Measurements from ENCODE around the gene LRRC74B. TPM values are rescaled to one million over a fixed set of nuclear protein-coding genes. Genes with fewer than 3 reads are reported as not detected.
"Not testable (repeated sequence)": the region's sequence is repeated elsewhere in the genome, so short reads cannot be mapped to it uniquely, and the experiment has no call there.

The LRRC74B gene
- total RNA-seq, 5 donors from 2014 or later (not counting 1 experiment from before 2014, with no cell fraction given), result 0.16 to 0.25 TPM; not detected in 3

DNA sequence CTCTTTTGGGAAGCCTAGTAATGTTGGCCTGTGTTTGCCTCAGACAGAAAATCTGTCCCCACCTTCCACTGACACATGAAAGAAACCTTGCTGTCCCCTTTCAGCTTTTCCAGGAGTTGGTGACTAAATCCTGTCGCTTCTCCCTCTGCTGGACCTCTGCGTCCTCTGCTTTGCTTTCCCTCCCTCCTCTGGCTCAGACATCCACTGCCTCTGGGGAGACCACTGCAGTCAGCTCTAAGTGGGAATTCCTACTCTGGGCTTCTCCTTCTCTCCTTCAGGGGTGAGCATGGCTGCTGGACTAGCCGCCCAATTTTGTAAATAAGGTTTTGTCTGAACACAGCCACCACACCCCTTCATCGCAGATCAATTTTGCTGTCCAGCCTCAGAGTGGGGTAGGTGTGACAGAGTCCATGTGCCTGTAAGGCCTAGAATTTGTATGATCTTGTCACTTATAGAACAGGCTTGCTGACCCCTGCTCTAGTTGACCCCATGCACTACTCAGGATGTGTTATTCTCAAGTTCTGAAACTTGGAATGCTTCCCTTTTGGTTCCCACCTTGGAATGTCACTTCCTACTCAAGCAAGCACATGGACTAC lies 23.0 kb downstream of the LRRC74B start:
- no peaks in the 10 kb centered on the region for H3K9me3 ChIP-seq
- 83% methylated on average over 2 of the region's 4 CpGs for WGBS (ENCODE audit: insufficient coverage)
- H3K4me3 ChIP-seq (ENCODE audit: control insufficient read depth in 1 of 2, extremely low read depth in 1 of 2, low read length in 1 of 2), result no peak overlapping the region
- Mint-ChIP-seq H3K9me3 (no peaks in the 10 kb centered on the region), H3K27ac (no peak overlapping the region), H3K36me3 (no peaks in the 10 kb centered on the region), H3K4me3 (no peak overlapping the region), H3K27me3 (peaks cover 3 to 4% of the 10 kb centered on the region in 2 donors), H3K4me1 (no peaks in the 10 kb centered on the region)
- H3K27ac ChIP-seq (ENCODE audit: low read length), result no peak overlapping the region
- peaks cover 0 to 11% of the 10 kb centered on the region in 2 experiments for H3K27me3 ChIP-seq (replicated peaks in 1 of 2; ENCODE audit: control insufficient read depth in 2 of 2, extremely low read depth in 1 of 2, insufficient read depth in 2 of 2, low read length in 1 of 2)
- ChIA-PET CTCF (interaction anchor here in 1 of 2 donors (0.5 kb wide), 1 partner anchor 30 kb away, joined by 3 read pairs; no protein-coding TSS in a partner anchor), POLR2A (no interaction called here)
- ATAC-seq (replicated peaks in 1 of 4), result no peak
- no peaks in the 10 kb centered on the region for H3K36me3 ChIP-seq (ENCODE audit: control insufficient read depth in 2 of 2, extremely low read depth in 1 of 2, insufficient read depth in 1 of 2, low read length in 1 of 2)
- no peaks in the 10 kb centered on the region for H3K4me1 ChIP-seq (ENCODE audit: control insufficient read depth in 1 of 2, extremely low read depth in 1 of 2, insufficient read depth in 2 of 2, low read length in 2 of 2)
- no peak for DNase-seq

DNA sequence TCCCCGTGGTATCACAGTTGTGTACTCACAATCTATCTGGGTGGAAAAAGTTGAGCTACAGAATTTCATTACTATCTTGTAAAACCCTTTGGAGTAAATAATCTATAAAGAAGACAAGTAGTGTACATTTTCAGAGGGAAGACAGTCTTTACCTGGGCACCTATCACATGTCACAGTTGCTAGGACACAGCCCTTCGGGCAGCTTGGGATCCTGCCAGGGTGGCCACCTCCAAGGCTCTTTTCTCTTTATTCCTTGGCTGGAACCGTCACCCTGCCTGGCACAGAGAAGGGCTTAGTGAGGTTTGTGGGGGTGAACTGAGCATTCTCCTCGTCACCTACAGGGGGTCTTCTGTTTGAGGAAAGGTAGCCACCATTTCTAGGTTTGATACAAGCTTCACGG lies 23.6 kb downstream of the LRRC74B start:
- DNase-seq (no peak), ATAC-seq (replicated peaks in 1 of 4) (no peak)
- Mint-ChIP-seq H3K27me3 (peaks cover 3 to 4% of the 10 kb centered on the region in 2 donors), H3K4me1 (no peaks in the 10 kb centered on the region), H3K27ac (no peak overlapping the region), H3K9me3 (no peaks in the 10 kb centered on the region), H3K36me3 (no peaks in the 10 kb centered on the region), H3K4me3 (no peak overlapping the region)
- no peak overlapping the region for H3K27ac ChIP-seq (ENCODE audit: low read length)
- ChIA-PET POLR2A (no interaction called here), CTCF (no interaction called here)
- no peaks in the 10 kb centered on the region for H3K36me3 ChIP-seq (ENCODE audit: control insufficient read depth in 2 of 2, extremely low read depth in 1 of 2, insufficient read depth in 1 of 2, low read length in 1 of 2)
- H3K4me1 ChIP-seq (ENCODE audit: control insufficient read depth in 1 of 2, extremely low read depth in 1 of 2, insufficient read depth in 2 of 2, low read length in 2 of 2), result no peaks in the 10 kb centered on the region
- H3K4me3 ChIP-seq (ENCODE audit: control insufficient read depth in 1 of 2, extremely low read depth in 1 of 2, low read length in 1 of 2), result no peak overlapping the region
- H3K9me3 ChIP-seq, result no peaks in the 10 kb centered on the region
- H3K27me3 ChIP-seq (replicated peaks in 1 of 2; ENCODE audit: control insufficient read depth in 2 of 2, extremely low read depth in 1 of 2, insufficient read depth in 2 of 2, low read length in 1 of 2), result peaks cover 0 to 11% of the 10 kb centered on the region in 2 experiments
- WGBS (ENCODE audit: insufficient coverage), result no CpG with 5 or more reads among the region's 5 CpGs

DNA sequence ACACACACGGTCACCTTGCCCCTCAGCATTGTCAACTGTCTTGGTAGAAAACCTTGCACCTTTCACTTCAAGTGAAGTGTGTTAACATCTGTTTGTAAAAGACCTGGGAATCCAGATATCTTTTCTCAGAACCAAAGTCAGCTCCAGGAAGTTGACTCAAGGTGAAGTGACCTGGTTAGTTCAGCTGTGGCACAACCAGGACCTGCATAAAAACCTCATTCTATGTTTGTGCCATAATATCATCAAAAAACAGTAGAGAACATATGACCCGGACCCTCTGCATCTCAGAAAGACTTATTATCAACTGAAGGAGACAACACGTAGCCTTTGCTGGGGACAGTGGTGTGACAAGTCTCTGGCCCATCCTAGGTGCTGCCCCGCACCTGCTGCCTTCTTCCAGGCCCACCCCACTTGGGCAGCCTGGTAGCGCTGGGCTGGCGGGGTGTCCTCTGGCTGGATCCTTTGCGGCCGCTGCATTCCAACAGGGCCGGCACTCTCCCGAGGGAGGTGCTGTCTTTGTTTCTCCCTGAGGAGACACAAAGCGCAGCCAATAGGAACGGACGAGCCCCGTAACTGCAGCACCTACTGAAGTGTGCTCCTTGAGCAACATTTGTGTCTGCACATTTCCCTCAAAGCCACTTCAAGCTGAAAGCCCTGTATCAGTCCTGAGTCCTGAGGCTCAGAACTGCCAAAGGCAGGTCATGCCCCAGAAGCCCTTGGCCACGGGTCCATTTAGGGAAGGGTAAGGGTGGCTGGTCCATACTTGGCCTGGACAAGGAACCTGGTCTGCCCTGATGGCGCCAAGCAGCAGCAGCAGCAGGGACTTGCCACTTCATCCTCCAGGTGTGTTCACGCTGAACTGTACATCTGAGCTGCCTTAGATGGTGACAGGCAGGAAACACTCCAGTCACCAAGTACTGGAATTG lies 25.2 kb downstream of the LRRC74B start:
- Mint-ChIP-seq H3K9me3 (no peaks in the 10 kb centered on the region), H3K36me3 (no peaks in the 10 kb centered on the region), H3K27me3 (peaks cover 0 to 4% of the 10 kb centered on the region in 2 donors), H3K4me3 (no peak overlapping the region), H3K27ac (no peak overlapping the region), H3K4me1 (no peaks in the 10 kb centered on the region)
- Histone ChIP-seq H3K4me1 (ENCODE audit: control insufficient read depth in 1 of 2, extremely low read depth in 1 of 2, insufficient read depth in 2 of 2, low read length in 2 of 2) (no peaks in the 10 kb centered on the region), H3K27ac (ENCODE audit: low read length) (no peak overlapping the region), H3K27me3 (replicated peaks in 1 of 2; ENCODE audit: control insufficient read depth in 2 of 2, extremely low read depth in 1 of 2, insufficient read depth in 2 of 2, low read length in 1 of 2) (peaks cover 0 to 10% of the 10 kb centered on the region in 2 experiments), H3K9me3 (no peaks in the 10 kb centered on the region), H3K36me3 (ENCODE audit: control insufficient read depth in 2 of 2, extremely low read depth in 1 of 2, insufficient read depth in 1 of 2, low read length in 1 of 2) (no peaks in the 10 kb centered on the region), H3K4me3 (ENCODE audit: control insufficient read depth in 1 of 2, extremely low read depth in 1 of 2, low read length in 1 of 2) (no peak overlapping the region)
- 86% methylated on average over 15 of the region's 17 CpGs for WGBS (ENCODE audit: insufficient coverage)
- DNase-seq (no peak), ATAC-seq (replicated peaks in 1 of 4) (no peak)
- POLR2A ChIA-PET, result no interaction called here
- CTCF ChIA-PET, result no interaction called here

DNA sequence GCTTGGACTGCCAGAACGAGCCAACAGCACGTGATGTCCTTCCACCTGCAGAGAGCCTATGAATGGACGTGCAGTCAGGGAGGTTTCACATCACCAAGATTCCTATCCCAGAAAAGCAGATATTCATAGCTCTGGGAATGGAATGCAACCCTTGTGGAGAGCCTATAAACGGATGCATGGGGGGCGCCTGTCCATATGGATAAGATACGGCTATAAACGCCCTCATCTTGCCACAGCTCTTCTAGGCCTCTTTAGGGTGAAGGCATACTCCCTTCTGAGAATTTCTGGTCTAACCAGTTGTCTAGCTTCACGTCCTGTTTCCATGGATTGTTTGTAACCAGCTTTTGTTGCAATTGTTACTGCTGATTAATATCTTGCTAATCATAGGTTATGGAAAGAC lies 26.1 kb downstream of the LRRC74B start:
- DNase-seq; H3K4me1 ChIP-seq (ENCODE audit: control insufficient read depth in 1 of 2, extremely low read depth in 1 of 2, insufficient read depth in 2 of 2, low read length in 2 of 2); H3K36me3 ChIP-seq (ENCODE audit: control insufficient read depth in 2 of 2, extremely low read depth in 1 of 2, insufficient read depth in 1 of 2, low read length in 1 of 2); H3K27ac Mint-ChIP-seq; CTCF ChIA-PET; H3K4me3 Mint-ChIP-seq; H3K4me1 Mint-ChIP-seq; H3K27me3 ChIP-seq (replicated peaks in 1 of 2; ENCODE audit: control insufficient read depth in 2 of 2, extremely low read depth in 1 of 2, insufficient read depth in 2 of 2, low read length in 1 of 2); H3K36me3 Mint-ChIP-seq; ATAC-seq (replicated peaks in 1 of 4); H3K9me3 ChIP-seq; POLR2A ChIA-PET; H3K27ac ChIP-seq (ENCODE audit: low read length); H3K27me3 Mint-ChIP-seq; H3K4me3 ChIP-seq (ENCODE audit: control insufficient read depth in 1 of 2, extremely low read depth in 1 of 2, low read length in 1 of 2); H3K9me3 Mint-ChIP-seq: not testable (repeated sequence)
- WGBS (ENCODE audit: insufficient coverage), result 100% methylated on average over 5 of the region's 8 CpGs

DNA sequence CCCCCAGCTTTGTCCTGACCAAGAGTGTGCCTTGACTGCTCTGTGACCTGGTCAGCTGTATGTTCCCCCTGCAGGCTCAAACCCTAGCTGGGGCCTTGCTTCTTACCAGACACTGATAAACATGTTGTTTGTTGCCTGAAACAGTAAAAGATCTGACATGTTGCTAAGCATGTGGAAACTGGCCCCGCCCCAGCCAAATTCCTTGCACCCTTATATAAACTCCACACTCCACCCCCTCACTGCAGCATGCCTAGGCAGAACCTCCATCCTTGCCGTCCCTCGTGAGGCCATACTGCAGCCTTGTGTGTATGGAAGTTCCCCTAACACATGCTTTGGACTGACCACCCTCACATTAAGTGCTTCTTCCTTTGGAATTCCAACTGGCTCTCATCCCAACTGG lies 27.3 kb downstream of the LRRC74B start:
- Mint-ChIP-seq H3K9me3 (no peaks in the 10 kb centered on the region), H3K4me1 (no peaks in the 10 kb centered on the region), H3K4me3 (no peak overlapping the region), H3K27ac (no peak overlapping the region), H3K27me3 (peaks cover 0 to 2% of the 10 kb centered on the region in 2 donors), H3K36me3 (no peaks in the 10 kb centered on the region)
- no peak overlapping the region for H3K27ac ChIP-seq (ENCODE audit: low read length)
- H3K4me1 ChIP-seq (ENCODE audit: control insufficient read depth in 1 of 2, extremely low read depth in 1 of 2, insufficient read depth in 2 of 2, low read length in 2 of 2), result no peaks in the 10 kb centered on the region
- DNase-seq (no peak), ATAC-seq (replicated peaks in 1 of 4) (no peak)
- H3K9me3 ChIP-seq, result no peaks in the 10 kb centered on the region
- WGBS (ENCODE audit: insufficient coverage), result 83% methylated on average over 3 of the region's 3 CpGs
- ChIA-PET CTCF (no interaction called here), POLR2A (no interaction called here)
- no peaks in the 10 kb centered on the region for H3K36me3 ChIP-seq (ENCODE audit: control insufficient read depth in 2 of 2, extremely low read depth in 1 of 2, insufficient read depth in 1 of 2, low read length in 1 of 2)
- H3K4me3 ChIP-seq (ENCODE audit: control insufficient read depth in 1 of 2, extremely low read depth in 1 of 2, low read length in 1 of 2), result no peak overlapping the region
- H3K27me3 ChIP-seq (replicated peaks in 1 of 2; ENCODE audit: control insufficient read depth in 2 of 2, extremely low read depth in 1 of 2, insufficient read depth in 2 of 2, low read length in 1 of 2), result peaks cover 0 to 15% of the 10 kb centered on the region in 2 experiments

DNA sequence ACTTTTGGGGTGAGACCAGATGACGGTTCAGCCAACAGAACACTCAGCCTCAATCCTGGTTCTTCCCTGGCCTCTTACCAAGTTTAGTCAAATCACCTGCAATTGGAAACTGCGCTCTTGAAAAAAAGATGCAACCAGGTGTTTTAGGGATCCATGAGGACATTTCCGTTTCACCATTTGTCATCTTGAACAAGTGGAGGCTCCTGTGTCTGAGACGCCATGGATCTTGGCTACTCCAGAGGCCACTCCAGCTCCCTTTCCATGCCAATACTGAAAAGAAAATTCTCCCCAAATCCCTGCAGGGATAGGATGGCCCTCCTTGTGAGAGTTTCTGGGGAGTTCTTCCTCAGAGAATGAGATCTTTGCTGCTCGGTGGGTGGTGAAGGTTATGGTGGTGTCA lies 27.7 kb downstream of the LRRC74B start:
- Histone ChIP-seq H3K4me3 (ENCODE audit: control insufficient read depth in 1 of 2, extremely low read depth in 1 of 2, low read length in 1 of 2) (no peak overlapping the region), H3K27me3 (replicated peaks in 1 of 2; ENCODE audit: control insufficient read depth in 2 of 2, extremely low read depth in 1 of 2, insufficient read depth in 2 of 2, low read length in 1 of 2) (peaks cover 0 to 20% of the 10 kb centered on the region in 2 experiments), H3K4me1 (ENCODE audit: control insufficient read depth in 1 of 2, extremely low read depth in 1 of 2, insufficient read depth in 2 of 2, low read length in 2 of 2) (no peaks in the 10 kb centered on the region), H3K27ac (ENCODE audit: low read length) (no peak overlapping the region), H3K9me3 (no peaks in the 10 kb centered on the region), H3K36me3 (ENCODE audit: control insufficient read depth in 2 of 2, extremely low read depth in 1 of 2, insufficient read depth in 1 of 2, low read length in 1 of 2) (no peaks in the 10 kb centered on the region)
- H3K36me3 Mint-ChIP-seq, result no peaks in the 10 kb centered on the region
- ChIA-PET POLR2A (no interaction called here), CTCF (no interaction called here)
- ATAC-seq (replicated peaks in 1 of 4), result no peak
- no peak for DNase-seq
- H3K4me1 Mint-ChIP-seq, result no peaks in the 10 kb centered on the region
- peaks cover 0 to 2% of the 10 kb centered on the region in 2 donors for H3K27me3 Mint-ChIP-seq
- H3K4me3 Mint-ChIP-seq, result no peak overlapping the region
- 89% methylated on average over 4 of the region's 5 CpGs for WGBS (ENCODE audit: insufficient coverage)
- H3K9me3 Mint-ChIP-seq, result no peaks in the 10 kb centered on the region
- H3K27ac Mint-ChIP-seq, result no peak overlapping the region
